Stimulated activated CD4-positive, alpha-beta T cell treated with anti-CD3 and anti-CD28 coated beads, Interleukin-12 subunit alpha, Interleukin-12 subunit beta, amount 100 ng/mL, for 48 hours (primary cell): Measurements from ENCODE around the gene KLHDC4.

Experiments
- DNase-seq, 3 donors: peaks; one replicate each; pipeline ENCODE4 v3.0.0-alpha.2; 2020; ENCODE audit warnings: low read depth in 2 of 3, low spot score in 1 of 3

KLHDC4 gene

GRCh38 chr16:87664792-87665191 lies 101.0 kb downstream of the KLHDC4 start:
- DNase-seq: no peak

- DNase-seq: no peak
Observed at GRCh38 chr16:87662254-87663204, 103.3 kb downstream of the KLHDC4 start.

DNA sequence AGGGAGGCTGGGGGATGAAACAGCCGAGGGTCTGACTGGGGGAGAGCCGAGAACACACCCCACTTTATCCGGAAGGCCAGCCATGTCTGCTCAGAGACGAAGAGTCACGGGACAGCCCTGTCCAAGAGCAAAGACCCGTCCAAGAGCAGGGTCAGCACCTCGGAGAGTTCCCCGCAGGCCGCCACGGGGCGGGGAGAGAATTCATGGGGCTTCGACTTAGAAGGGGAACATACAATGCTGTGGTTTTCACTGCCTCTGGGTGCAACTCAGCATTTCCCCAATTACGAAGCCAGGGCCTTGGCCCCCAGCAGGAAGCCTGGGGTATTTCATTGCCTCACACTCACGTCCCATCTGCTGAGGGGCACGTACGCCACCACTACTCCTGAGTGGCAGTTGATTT lies 104.2 kb downstream of the KLHDC4 start:
- peak; percentile 5 to 13 (median 8) for DNase-seq

GRCh38 chr16:87658564-87659225 lies 107.1 kb downstream of the KLHDC4 start:
- DNase-seq: no peak
